Stimulated activated CD4-positive, alpha-beta T cell treated with anti-CD3 and anti-CD28 coated beads, Interleukin-4, amount 100 ng/mL, for 4 hours (primary cell): ENCODE measurements around the gene AP1G2.

ENCODE experiments used
- DNase-seq, 2 experiments: peaks; one replicate each; pipeline ENCODE4 v3.0.0-alpha.2; 2020

The AP1G2 gene

GRCh38 chr14:23556700-23557440 is 10.7 kb downstream of the AP1G2 start:
- DNase-seq = no peak

- peak; percentile 91 to 93 for DNase-seq
Measured at GRCh38 chr14:23555882-23556699, 11.5 kb downstream of the AP1G2 start, which contains the start of gene THTPA. Gene THTPA, plus strand, starts transcription at chr14:23556271. Its CDS starts 487 bp downstream, at chr14:23556758.

GRCh38 chr14:23555533-23555881 is 12.1 kb downstream of the AP1G2 start:
- no peak for DNase-seq

GRCh38 chr14:23551266-23552028 is 16.1 kb downstream of the AP1G2 start, which contains the start of gene ZFHX2:
Gene ZFHX2, minus strand, starts transcription at chr14:23551765. Its CDS starts 16,440 bp downstream, at chr14:23535325.
- peak; percentile 85 to 92 for DNase-seq

GRCh38 chr14:23550812-23551265 is 16.8 kb downstream of the AP1G2 start:
- DNase-seq = no peak

GRCh38 chr14:23550131-23550811 is 17.3 kb downstream of the AP1G2 start:
- no peak for DNase-seq

GRCh38 chr14:23548351-23549318 is 19.0 kb downstream of the AP1G2 start:
- DNase-seq = no peak

GRCh38 chr14:23547924-23548323 is 19.7 kb downstream of the AP1G2 start:
- DNase-seq = no peak

GRCh38 chr14:23546450-23547035 is 21.0 kb downstream of the AP1G2 start:
- DNase-seq = no peak

- no peak for DNase-seq
Measured at GRCh38 chr14:23545740-23546365, 21.7 kb downstream of the AP1G2 start.

GRCh38 chr14:23544511-23545447 is 22.8 kb downstream of the AP1G2 start:
- DNase-seq = no peak

- DNase-seq = no peak
Measured at GRCh38 chr14:23543403-23543802, 24.2 kb downstream of the AP1G2 start.

GRCh38 chr14:23542261-23542660 is 25.3 kb downstream of the AP1G2 start:
- no peak for DNase-seq

- DNase-seq = no peak
Measured at GRCh38 chr14:23540141-23540469, 27.5 kb downstream of the AP1G2 start.

- DNase-seq = no peak
Measured at GRCh38 chr14:23539248-23540140, 28.1 kb downstream of the AP1G2 start.

- no peak for DNase-seq
Measured at GRCh38 chr14:23538785-23539184, 28.8 kb downstream of the AP1G2 start.

- no peak for DNase-seq
Measured at GRCh38 chr14:23538050-23538718, 29.4 kb downstream of the AP1G2 start.
